ENCODE measurements around the gene SPTBN5.

The SPTBN5 gene

DNA sequence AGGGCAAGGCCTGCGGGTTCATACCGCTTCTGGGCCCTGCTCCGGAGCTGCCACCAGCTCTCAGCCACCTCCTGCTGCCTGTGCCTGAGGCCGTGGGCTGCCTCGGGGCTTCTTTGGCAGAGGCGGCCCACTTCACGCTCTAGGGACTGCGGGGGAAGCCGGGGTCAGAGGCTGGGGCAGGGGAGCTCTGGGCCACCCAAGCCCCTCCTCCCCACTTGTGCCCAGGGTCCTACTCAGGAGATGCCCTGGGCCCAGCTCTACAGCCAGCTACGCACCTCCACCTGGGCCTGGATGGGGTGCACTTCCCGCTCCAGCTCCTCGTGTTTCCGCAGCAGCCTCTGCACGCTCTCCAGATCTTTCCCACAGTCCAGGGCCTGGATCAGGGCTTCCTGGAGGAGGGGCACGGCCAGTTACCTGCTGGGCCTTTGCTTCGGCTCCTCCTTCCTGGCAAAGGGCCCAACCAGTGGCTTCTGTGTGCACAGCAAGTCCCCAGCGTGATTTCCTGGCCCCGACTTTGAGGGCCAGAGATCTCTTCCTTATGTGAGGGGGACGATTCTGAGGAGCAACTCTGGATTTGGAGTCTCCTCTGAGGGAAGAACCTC, 31.2 kb downstream of the SPTBN5 start:
- DNase-seq, result no peak

- DNase-seq, result no peak
Observed at GRCh38 chr15:41861736-41862356, 32.0 kb downstream of the SPTBN5 start.

- DNase-seq, result no peak
Observed at GRCh38 chr15:41860049-41860828, 33.6 kb downstream of the SPTBN5 start.

DNA sequence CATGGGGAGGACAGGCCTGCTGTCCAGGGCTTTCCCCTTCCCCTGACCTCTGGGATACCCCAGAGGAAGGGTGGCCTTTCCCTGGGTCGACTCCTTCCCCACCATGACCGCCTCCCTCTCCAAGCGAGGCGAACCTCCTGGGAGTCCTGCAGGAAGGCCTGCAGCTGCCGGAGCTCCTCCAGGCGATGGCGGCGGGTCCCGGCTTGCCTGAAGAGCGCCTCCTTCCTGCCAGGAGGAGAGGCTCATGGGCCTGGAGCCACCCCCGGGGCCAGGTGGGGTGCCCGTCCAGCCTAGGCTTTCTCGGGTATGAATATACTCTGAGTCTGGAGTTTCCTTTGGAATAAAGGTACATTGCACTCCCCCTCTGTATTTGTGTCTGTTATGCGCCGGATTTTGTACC, 35.1 kb downstream of the SPTBN5 start:
- no peak for DNase-seq

GRCh38 chr15:41857316-41857715, 36.5 kb downstream of the SPTBN5 start:
- DNase-seq, result no peak

- no peak for DNase-seq
Observed at GRCh38 chr15:41856716-41857115, 37.1 kb downstream of the SPTBN5 start.

DNA sequence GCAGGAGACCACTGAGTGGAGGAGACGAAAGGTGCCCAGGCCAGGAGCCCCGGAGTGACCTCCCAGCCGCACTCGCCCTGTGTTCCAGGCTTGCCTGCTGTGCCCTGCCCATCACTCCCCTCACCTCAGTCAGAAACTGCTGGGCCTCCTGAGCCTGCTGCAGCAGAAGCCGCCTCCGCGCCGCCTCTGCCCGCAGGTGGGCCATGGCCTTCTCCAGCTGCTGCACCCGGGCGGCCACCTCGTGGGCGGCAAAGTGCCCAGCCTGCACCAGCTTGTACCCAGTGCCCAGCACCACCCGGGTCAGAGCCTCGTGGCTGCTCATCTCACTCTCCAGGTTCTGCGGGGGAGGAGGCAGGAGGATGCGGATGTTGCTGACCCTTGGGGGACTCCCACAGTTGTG, 37.6 kb downstream of the SPTBN5 start:
- DNase-seq, result no peak

DNA sequence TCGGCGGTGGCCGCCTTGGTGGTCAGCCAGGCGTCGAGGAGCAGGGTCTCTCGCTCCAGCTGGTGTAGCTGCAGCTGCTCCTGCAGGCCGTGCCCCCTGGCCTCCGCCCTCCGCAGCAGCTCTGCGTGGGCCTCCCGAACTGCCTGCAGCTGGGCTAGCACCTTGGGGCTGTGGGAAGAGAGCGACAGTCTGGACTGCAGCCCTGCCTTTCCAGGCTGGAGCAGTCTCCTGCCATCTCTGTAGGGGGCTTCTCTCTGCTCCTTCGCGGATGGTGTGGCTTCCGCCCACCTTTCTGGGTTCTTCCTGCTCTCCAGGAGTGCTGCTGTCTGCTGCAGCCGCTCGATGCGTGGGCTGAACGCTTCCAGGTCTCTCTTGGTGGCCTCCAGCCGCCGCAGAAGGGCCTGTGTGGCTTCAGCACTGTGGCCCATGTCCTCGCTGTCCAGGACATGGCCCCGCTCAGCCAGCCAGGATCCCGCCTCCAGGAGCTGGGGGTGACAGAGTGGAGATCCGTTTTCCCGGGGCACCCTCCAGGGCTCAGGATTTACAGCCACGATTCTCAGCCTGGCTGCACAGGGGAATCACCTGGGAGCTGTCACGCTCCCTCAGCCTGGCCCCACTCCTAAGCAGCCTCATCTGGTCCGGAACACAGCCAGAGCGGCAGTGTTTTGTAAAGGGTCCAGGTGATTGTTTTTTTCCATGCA, 38.4 kb downstream of the SPTBN5 start:
- no peak for DNase-seq

DNA sequence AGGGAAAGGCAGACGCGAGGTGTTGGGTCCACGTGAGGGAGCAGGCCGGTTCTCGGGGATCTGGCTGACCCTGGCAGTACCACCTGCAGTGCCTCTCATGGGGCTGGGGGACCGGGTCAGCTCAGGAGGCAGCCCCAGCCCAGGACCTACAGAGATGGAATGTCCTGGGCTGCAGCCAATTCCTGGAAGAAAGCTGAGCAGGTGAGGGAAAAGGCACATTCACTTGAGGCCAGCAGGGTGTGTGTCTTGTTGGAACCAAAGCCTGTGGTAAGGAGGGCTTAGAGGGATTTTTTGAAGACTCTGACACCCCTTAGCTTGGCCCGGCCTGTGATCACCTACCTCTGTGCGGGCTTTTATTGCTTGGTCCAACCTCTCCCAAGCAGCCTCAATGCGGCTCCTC, 39.4 kb downstream of the SPTBN5 start:
- no peak for DNase-seq

- DNase-seq, result no peak
Observed at GRCh38 chr15:41853831-41854230, 40.0 kb downstream of the SPTBN5 start.

DNA sequence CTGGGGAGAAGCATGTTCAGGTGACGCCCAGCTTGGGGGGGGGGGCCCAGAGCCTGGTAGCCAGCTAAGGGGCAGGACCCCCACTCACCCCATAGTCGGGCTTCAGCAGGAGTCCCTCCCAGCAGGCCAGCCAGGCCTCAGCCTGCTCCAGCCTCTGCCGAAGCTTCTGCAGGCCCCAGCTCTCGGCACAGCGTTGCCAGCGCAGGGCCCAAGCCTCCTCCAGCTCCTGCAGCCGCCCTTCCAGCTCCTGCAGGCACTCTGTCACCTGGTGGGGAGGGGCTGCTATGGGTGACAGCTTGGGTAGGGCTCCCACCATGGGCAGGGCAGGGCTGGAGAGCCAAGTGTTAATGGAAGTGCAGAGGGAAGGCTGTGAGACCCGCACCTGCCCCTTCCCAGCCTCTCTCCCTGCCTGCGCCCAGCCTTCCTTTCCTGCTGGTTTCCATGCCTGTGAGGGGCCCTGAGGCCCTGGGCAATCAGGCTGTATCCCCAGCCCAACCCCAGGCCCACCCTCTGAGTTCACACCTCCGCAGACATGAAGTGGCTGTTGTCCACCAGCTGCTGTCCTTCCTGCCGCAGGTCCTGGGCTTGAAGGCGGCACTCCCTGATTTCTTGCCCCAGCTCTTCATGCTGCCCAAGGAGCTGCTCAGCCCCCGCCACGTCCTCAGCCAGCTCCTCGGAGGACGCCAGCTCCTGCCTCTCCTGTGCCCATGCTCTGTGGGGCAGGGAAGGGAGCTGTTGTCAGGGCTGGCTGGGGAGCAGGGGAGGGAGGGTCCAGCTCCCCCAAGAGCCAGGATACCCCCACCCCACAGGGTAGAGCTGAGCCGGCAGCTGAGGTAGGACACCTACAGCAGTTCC, 40.9 kb downstream of the SPTBN5 start:
- DNase-seq, result no peak

DNA sequence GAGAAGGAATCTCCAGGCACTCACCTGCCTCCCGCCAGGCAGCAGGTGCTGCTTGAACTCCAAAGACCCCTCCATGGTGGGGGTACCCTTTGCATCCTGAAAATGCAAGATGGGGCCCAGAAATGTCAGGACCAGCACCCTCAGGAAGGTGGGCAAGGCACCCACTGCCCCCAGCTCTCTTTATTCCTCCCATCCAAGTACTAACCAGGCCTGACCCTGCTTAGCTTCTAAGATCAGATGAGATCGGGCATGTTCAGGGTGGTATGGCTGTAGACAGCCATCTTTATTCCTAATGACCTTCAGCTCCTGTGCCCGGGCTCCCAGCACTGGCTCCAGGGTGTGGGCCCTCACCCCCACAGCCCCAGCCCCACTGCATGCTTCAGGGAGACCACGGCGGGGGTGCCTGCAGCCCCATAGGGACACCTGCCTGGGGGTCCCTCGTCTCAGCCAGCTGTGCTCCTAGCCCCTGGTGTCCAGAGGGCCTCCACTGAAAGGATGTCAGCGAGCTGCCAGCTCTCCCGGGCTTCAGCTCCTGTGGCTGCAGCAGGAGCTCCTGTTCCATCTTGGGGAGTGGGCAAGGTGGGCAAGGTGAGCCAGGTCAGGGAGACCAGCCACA, 42.0 kb downstream of the SPTBN5 start:
- DNase-seq, result no peak

DNA sequence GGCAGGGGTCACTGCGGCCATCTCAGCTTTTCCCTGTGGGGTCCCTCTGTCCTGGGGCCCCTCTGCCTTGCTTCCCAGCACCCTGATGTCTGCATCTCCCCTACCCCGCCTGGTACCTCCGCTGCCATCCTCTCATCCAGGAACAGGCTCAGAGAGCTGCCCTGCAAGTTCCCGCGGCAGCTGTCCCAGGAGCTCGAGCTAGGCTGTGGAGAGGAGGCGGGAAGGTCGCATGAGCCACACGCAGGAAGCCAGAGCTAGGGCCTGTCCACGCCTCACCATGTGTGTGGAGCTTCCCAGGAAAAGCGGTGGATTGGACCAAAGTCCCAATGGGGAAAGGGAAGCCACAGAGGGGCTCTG, 42.7 kb downstream of the SPTBN5 start:
- DNase-seq, result no peak

DNA sequence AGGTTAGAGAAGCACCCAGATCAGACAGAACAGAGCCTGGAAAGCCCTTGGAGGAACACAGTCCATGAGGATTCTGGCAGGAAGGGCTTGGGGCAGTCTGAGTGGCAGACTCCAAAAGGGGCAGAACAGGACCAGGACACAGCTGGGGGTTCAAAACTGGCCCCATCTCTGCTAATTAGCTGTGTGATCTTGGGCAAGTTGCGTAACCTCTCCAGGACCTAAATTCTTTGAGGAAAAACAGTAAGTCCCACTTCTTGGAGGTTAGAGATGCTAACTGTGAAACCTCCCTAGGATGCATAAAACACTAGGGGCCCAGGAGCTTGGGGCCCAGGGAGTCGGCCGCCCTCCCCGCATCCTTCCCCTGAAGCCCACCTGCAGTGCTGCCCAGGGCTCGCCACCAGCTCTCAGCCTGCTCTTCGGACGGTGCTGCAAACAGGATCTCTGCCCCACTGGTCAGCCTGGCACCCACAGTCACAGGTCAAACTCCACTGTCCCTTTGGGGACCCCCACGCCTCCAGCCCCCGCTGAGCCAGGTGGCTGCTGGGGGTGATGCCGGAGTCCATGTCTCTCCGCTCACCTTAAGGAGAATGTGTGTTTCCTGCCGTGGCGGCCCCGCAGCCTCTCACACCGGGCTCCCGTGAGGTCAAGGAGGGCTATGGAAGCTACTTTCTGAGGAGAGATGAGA, 43.2 kb downstream of the SPTBN5 start:
- DNase-seq, result no peak

- no peak for DNase-seq
Observed at GRCh38 chr15:41849861-41850260, 44.0 kb downstream of the SPTBN5 start.

DNA sequence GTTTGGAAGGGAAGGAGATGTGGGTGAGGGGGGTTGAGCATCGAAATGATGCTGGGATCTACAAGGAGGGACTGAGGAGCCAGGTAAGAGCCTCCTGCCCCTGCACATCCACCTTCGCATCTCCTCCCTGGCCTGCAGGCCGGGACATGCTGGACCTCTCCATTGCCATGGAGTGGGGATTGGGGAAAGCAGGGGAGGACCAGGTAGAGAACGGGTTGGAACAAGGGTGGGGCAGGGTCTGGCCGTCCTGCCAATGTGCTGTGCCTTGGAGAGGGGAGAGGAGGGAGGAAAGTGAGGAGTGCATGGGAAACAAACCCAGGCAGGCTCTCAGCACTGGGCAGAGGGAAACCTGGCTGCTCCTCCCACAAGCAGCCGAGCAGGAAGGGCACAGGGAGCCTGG, 44.6 kb downstream of the SPTBN5 start:
- DNase-seq, result no peak

- no peak for DNase-seq
Observed at GRCh38 chr15:41848631-41849030, 45.2 kb downstream of the SPTBN5 start.

DNA sequence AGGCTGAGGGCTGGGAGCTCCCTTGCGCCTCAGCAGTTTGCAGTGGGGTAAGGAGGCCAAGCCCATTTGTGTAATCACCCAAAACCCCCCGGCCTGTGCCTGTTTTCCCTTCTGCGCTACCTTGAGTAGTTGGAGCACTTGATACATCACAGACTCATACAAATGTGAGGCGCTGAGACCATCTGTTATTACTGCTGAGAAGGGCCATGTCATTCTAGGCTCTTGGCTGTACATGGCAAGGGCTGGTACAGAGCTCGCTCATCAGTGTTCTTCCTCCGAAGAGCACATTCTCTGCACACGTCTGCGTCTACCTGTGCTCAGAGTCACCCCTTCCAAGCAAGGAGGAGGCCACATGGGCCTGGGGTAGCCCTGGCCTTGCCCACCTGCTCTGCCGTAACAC, 45.9 kb downstream of the SPTBN5 start:
- DNase-seq, result no peak

DNA sequence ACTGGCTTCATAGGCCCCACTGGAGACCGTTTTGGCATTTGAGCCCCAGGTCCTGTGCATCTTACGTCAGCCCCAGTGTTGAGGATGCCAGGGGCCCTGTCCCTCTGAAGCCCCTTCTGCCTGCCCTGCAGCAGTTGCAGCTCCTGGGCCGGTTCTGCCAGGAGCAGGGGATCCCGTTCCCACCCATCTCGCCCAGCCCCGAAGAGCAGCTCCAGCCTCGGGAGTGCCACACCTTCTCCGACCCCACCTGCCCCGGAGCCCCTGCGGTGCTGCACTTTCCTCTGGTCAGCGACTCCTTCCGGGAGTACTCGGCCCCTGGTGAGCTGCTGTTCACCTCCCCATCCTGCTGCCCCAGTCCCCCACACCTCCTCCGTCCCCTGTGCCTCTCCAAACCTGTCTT, 46.6 kb downstream of the SPTBN5 start:
- no peak for DNase-seq

- no peak for DNase-seq
Observed at GRCh38 chr15:41844814-41845213, 49.0 kb downstream of the SPTBN5 start.

DNA sequence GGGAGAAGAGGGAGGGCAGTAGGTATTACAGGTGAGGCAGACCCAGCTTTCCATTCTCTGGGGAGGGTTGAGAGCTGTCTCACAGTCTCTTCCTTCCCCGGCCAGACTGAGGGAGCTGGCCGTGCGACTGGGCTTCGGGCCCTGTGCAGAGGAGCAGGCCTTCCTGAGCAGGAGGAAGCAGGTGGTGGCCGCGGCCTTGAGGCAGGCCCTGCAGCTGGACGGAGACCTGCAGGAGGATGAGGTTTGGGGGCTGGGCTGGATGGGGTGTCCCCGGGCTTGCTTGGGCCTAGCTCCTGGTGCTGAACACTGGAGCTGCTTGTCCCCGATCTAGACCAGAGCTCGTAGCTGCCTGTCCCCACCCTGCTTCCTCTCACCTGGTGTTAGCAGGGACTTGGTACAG, 50.3 kb downstream of the SPTBN5 start:
- no peak for DNase-seq

DNA sequence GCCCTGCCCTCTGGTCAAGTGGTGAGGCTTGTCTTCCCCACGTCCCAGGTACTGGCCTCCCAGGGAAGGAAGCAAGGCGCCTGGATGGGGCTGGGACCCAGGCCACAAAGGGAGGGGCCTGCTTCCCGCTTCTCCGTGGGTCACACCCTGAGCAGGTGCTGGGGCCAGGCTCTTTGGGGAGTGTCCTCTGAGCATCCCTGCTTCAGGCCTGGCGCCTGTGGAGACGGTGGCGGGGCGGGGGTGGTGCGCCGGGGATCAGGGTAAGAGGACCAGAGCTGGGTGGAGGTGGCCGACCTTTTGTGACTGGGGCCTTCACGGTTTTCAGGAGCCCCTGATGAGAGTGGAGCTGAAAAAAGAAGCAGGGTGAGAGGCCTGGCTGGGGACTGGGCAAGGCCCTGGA, 51.6 kb downstream of the SPTBN5 start:
- DNase-seq, result no peak
